PFSK-1 (cell line): Measurements from ENCODE around the gene ERCC6L.

Experiments used
- POLR2AphosphoS5 ChIP-seq: IDR thresholded peaks from 2 replicates; pipeline ENCODE4 v1.6.1; 2012; ENCODE audit warnings: low read depth, mild to moderate bottlenecking, control low read depth, low read length, moderate library complexity
- TF ChIP-seq, protein P1 (sequence below), 2 experiments: IDR thresholded peaks; 2 replicates each; pipeline versions ENCODE4 v1.6.1 to v1.8.0; 2011 to 2012; ENCODE audit warnings: low read depth in 2 of 2, low read length in 2 of 2, control low read depth in 1 of 2, inconsistent platforms in 1 of 2, mild to moderate bottlenecking in 1 of 2, moderate library complexity in 1 of 2; ENCODE audit not compliant: insufficient read depth in 1 of 2

- TF ChIP-seq, protein P1, sequence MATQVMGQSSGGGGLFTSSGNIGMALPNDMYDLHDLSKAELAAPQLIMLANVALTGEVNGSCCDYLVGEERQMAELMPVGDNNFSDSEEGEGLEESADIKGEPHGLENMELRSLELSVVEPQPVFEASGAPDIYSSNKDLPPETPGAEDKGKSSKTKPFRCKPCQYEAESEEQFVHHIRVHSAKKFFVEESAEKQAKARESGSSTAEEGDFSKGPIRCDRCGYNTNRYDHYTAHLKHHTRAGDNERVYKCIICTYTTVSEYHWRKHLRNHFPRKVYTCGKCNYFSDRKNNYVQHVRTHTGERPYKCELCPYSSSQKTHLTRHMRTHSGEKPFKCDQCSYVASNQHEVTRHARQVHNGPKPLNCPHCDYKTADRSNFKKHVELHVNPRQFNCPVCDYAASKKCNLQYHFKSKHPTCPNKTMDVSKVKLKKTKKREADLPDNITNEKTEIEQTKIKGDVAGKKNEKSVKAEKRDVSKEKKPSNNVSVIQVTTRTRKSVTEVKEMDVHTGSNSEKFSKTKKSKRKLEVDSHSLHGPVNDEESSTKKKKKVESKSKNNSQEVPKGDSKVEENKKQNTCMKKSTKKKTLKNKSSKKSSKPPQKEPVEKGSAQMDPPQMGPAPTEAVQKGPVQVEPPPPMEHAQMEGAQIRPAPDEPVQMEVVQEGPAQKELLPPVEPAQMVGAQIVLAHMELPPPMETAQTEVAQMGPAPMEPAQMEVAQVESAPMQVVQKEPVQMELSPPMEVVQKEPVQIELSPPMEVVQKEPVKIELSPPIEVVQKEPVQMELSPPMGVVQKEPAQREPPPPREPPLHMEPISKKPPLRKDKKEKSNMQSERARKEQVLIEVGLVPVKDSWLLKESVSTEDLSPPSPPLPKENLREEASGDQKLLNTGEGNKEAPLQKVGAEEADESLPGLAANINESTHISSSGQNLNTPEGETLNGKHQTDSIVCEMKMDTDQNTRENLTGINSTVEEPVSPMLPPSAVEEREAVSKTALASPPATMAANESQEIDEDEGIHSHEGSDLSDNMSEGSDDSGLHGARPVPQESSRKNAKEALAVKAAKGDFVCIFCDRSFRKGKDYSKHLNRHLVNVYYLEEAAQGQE (IDR thresholded peaks at IDR 0.05; ENCODE audit: insufficient read depth in 1 of 2, low read depth in 2 of 2, low read length in 2 of 2), result no peak
- no peak for TF ChIP-seq POLR2AphosphoS5
Measured at GRCh38 chrX:72247206-72247942, 8.5 kb upstream of the ERCC6L start.
